ENCODE measurements around the gene ZFHX3.

The ZFHX3 gene

DNA sequence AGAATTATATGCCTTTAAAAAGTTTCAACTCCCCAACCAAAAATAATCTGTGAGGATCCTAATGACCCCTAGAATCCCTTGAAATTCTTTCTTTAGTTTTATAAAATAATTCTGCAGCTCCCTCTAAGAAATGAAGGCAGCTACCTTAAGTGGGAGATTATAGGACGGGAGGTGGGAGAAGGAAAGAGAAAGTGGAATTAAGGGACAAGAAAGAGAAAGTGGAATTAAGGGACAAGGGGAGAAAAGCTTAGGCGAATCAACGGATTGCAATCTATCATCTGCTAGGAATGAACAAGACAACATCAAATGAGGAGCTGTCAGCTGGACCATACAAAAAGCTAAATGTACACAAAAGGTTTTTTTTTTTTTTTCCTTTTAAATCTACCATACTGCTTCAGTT is 262.0 kb downstream of the ZFHX3 start:
- no peak for DNase-seq

DNA sequence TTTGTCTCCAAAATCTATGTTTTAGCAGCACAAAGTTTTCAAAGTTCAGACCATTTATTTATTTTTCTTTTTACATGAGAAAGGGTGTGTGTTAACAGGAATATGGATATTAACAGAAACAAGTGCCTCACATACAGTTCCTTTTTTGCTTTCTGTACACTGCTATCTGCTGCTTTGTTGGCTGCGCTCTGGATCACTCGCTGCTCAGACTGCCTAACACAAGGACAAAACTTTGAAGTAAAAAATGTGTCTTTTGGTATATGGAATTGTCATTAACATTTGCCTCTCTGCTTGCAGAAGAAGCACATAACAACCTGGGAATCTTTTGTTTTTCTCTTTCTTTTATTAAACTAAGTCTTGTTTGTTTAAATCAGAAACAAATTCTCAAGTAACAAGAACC is 262.8 kb downstream of the ZFHX3 start:
- no peak for DNase-seq

DNA sequence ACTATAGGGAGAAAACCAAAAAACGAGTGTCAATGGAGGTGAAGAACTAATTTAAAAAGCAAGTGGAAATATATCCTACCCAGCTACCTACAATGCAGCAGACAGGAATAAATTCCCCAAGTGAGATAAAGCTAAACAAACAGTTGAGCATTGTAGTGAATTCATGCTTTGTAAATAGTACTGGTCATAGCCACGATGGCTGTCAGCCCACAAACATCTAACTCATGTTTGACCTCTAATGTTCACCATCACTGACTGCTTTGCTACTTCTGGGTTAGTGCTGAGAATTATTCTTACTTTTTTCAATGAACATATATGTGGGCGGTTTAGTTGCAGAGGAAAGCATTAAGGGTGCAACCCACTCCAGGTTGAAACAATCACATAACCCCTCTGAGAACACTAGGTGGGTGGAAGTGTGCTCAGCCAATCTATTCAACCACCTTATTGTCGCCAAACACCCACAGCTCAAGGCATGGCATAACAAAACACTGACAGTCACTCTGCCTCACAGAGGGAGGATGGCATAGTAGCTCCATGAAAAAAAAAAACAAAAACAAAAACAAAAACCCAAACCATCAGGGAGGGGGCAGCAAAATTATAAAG is 264.1 kb downstream of the ZFHX3 start:
- DNase-seq, result no peak

- DNase-seq, result no peak
Observed at GRCh38 chr16:72769876-72770275, 278.1 kb downstream of the ZFHX3 start.

- no peak for DNase-seq
Observed at GRCh38 chr16:72768591-72768990, 279.3 kb downstream of the ZFHX3 start.

GRCh38 chr16:72766506-72766905 is 281.4 kb downstream of the ZFHX3 start:
- no peak for DNase-seq

DNA sequence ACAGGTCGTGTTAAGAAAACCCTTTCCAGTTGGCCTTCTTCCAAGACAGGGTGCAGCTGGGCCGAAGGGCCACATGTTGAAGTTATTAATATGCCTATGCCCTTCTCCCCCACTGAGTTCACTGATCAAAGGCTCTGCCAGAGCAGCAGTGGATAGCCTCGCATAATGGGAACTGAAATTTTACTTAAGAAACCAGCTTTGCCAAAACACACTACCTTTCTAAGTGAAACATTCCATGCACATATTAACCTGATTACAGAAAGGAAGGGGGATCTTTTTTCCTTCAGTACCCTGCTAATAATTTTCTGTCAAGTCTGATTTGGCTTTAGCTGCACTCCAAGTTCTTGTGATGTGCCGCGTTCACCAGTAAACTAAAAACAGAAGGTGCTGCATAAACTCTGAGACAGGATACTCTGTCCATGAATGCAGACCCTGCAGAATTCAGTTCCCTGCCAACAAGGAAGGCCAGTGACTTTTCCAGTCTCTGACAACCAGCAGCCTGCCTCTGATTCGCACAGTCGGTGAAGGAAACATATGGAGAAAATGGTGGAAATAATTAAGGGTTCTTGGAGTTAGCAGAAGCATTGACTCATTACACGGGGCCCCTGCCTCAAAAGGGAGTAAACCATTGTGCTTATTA is 283.8 kb downstream of the ZFHX3 start:
- peak; percentile 65 for DNase-seq

GRCh38 chr16:72760581-72760980 is 287.3 kb downstream of the ZFHX3 start:
- no peak for DNase-seq

DNA sequence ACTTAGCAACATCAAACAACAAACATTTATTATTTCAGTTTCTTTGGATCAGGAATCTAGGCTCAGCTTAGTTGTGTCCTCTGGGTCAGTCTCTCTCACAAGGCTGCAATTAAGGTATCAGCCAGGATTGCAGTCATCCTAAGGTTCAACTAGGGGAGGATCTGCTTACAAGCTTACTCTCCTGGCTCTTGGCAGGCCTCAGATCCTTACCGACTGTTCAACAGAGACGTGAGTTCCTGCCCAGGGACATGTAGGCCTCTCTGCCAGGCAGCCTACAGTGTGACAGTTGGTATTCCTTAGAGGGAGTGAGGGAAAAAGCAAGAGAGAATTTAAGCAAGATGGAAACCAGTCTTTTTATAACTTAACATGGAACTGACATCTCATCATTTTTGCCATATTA is 294.0 kb downstream of the ZFHX3 start:
- DNase-seq, result no peak

GRCh38 chr16:72752004-72752695 is 295.8 kb downstream of the ZFHX3 start:
- no peak for DNase-seq

DNA sequence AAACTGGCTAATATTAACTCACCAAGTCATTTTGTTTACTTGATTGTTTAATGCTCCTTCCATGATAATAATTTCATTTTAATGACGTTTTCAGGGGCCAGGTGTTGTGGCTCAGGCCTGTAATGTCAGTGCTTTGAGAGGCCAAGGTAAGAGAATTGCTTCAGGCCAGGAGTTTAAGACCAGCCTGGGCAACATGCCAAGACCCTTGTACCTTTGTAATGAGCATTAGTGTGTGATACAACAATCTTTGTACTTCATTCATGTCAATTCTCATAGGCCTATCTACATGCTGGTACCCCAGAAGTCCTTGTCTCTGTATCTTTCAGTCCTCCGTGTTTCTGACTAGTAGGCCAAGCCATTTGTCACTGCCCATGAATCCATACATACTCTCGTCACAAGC is 296.9 kb downstream of the ZFHX3 start:
- DNase-seq, result no peak

DNA sequence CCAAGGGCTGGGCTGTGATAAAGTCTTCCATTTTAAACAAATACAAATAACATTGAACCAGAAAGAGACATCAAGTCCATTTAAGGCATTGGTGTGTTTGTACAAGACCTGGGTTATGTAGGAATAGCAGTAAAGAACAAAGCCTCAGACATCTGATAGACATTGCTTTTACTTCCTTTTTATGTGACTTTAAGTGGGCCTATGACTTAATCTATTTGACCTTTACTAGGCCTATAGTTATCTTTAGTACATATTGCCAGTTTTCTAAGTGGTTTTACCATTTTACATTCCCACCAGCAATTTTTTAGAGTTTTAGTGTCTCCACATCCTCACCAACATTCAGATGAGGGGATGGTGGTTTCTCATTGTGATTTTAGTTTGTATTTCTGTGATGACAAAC is 298.8 kb downstream of the ZFHX3 start:
- DNase-seq, result no peak

- DNase-seq, result no peak
Observed at GRCh38 chr16:72744076-72744793, 303.7 kb downstream of the ZFHX3 start.

DNA sequence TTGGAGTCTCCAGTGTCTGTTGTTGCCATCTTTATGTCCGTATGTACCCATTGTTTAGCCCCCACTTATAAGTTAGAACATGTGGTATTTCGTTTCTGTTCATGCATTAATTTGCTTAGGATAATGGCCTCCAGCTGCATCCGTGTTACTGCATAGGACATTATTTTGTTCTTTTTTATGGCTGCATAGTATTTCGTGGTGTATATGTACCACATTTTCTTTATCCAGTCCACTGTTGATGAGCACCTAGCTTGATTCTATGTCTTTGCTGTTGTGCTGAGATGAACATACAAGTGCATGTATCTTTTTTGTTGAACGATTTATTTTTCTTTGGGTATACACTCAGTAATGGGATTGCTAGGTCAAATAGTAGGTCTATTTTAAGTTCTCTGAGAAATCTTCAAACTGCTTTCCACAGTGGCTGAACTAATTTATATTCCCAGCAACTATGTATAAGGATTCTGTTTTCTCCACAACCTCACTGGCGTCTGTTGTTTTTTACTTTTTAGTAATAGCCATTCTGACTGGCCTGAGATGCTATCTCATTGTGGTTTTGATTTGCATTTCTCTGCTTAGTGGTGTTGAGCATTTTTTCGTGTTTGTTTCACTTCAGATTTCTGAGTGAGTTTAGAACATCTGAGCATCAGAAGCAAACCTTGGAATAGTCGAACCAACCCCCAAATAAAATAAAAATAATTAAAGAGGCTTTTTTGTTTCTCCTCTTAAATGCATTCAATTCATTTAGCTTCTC is 304.7 kb downstream of the ZFHX3 start:
- DNase-seq, result no peak

DNA sequence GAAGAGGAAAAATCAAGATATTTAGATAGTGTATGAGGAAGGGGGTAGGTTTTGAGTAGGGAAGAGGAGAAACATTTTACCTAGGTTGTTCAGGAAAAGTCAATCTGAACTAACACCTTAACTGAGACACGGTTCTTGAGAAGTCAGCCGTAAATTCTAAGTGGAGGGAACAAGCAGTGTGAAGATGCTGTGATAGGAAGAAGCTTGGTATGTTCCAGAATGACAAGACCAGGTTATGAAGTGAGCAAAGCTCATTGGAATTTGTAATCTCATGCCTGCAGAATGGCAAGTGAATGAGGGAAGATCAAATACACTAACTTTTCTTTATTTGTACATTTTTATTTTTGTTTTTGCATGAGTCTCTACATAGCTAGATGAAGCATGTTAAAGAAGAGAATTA is 307.6 kb downstream of the ZFHX3 start:
- no peak for DNase-seq

- DNase-seq, result no peak
Observed at GRCh38 chr16:72739577-72739976, 308.4 kb downstream of the ZFHX3 start.

- no peak for DNase-seq
Observed at GRCh38 chr16:72736074-72736473, 311.9 kb downstream of the ZFHX3 start.

Measured in DMS 273 treated with DMSO at 0.1 percent for 48 hours (cell line).